Chondrocyte (in vitro differentiated cells): Measurements from ENCODE around the gene LPCAT1. TPM values are rescaled to one million over a fixed set of nuclear protein-coding genes. Genes with fewer than 3 reads are reported as not detected.

Experiments used
- DNase-seq: peaks from one replicate; pipeline ENCODE4 v3.0.0; 2021; ENCODE audit warnings: mixed read lengths, low spot score
- H3K27ac Mint-ChIP-seq: one replicate; pipeline ENCODE4 v1.8.0; 2021; ENCODE audit warnings: mild to moderate bottlenecking, moderate library complexity, mixed read lengths; ENCODE audit not compliant: unreplicated experiment
- H3K27me3 Mint-ChIP-seq: 2 replicates; pipeline ENCODE4 v1.8.0; 2021; ENCODE audit warnings: low read depth, mixed read lengths
- H3K36me3 Mint-ChIP-seq: 2 replicates; pipeline ENCODE4 v1.8.0; 2021; ENCODE audit warnings: low read depth, mixed read lengths
- H3K4me1 Mint-ChIP-seq: 2 replicates; pipeline ENCODE4 v1.8.0; 2021; ENCODE audit warnings: low read depth, mild to moderate bottlenecking, mixed read lengths
- H3K4me3 Mint-ChIP-seq: one replicate; pipeline ENCODE4 v1.8.0; 2021; ENCODE audit warnings: mild to moderate bottlenecking, moderate library complexity, mixed read lengths; ENCODE audit not compliant: unreplicated experiment
- H3K9me3 Mint-ChIP-seq: 2 replicates; pipeline ENCODE4 v1.8.0; 2021; ENCODE audit warnings: low read depth, mixed read lengths
- total RNA-seq: library from RNA; stranded (reverse); gene quantifications from 3 replicates; pipeline ENCODE4 v1.2.1, GENCODE V29; 2021
- TF ChIP-seq, protein P1 (sequence below): fragments of 200-600 bp; sonication (generic); IDR thresholded peaks from 2 replicates; pipeline ENCODE4 v1.5.0; 2021; ENCODE audit warnings: antibody characterized with exemption, mild to moderate bottlenecking, moderate library complexity

LPCAT1 gene
- total RNA-seq, 1 donor from 2014 or later: 49.4 TPM

DNA sequence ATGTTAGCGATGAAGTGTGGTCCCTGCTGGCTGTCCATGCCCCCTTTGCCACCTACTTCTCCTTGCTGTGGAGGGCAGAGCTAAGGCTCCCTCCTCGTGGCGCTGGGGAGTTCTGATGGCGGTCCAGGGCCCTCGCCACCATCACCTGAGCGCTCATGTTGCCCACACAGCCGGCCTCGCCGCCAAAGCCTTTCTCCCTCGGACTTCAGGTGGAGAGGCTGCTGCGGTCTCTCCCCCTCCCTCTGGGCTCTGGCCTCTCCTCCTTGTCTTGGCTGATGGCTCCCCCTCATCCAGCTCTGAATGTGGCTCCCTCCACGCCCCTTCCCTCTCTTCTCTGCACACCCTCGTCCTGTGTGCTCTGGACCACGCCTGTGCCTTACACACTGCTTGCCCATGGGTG is 14.5 kb upstream of the LPCAT1 start:
- Mint-ChIP-seq H3K36me3 (no peaks in the 10 kb centered on the region), H3K9me3 (no peaks in the 10 kb centered on the region), H3K4me3 (no peak overlapping the region), H3K4me1 (peaks cover 13% of the 10 kb centered on the region), H3K27ac (no peak overlapping the region), H3K27me3 (peaks cover 45% of the 10 kb centered on the region)
- TF ChIP-seq, protein P1, sequence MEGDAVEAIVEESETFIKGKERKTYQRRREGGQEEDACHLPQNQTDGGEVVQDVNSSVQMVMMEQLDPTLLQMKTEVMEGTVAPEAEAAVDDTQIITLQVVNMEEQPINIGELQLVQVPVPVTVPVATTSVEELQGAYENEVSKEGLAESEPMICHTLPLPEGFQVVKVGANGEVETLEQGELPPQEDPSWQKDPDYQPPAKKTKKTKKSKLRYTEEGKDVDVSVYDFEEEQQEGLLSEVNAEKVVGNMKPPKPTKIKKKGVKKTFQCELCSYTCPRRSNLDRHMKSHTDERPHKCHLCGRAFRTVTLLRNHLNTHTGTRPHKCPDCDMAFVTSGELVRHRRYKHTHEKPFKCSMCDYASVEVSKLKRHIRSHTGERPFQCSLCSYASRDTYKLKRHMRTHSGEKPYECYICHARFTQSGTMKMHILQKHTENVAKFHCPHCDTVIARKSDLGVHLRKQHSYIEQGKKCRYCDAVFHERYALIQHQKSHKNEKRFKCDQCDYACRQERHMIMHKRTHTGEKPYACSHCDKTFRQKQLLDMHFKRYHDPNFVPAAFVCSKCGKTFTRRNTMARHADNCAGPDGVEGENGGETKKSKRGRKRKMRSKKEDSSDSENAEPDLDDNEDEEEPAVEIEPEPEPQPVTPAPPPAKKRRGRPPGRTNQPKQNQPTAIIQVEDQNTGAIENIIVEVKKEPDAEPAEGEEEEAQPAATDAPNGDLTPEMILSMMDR: no peak
- DNase-seq: peak; percentile 71

DNA sequence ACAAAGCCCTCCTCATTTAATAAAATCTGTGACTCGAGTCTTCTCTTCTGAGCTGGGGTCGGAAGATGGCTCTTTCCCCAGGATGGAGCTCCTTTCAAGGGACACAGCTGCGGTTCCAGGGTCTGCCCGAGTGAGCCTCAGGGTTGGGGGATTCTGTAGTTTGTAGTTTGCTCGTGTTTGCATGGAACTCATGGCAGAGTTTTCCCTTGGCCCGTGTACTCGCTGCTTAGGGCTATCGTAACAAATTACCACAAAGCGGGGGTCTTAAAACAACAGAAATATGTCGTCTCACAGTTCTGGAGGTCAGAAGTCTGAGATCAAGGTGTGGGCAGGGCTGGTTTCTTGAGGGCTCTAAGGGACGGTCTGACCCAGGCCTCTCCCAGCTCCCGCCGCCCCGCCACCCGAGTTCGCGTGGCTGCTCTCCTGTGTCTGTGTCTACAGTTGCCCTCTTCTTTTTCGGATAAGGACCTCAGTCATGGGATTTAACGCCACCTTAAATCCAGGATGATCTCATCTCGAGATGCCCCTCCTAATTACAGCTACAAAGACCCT is 13.9 kb upstream of the LPCAT1 start:
- Mint-ChIP-seq H3K27ac (no peak overlapping the region), H3K27me3 (peaks cover 47% of the 10 kb centered on the region), H3K9me3 (no peaks in the 10 kb centered on the region), H3K4me1 (peaks cover 10% of the 10 kb centered on the region), H3K4me3 (no peak overlapping the region), H3K36me3 (no peaks in the 10 kb centered on the region)
- peak; percentile 44 for DNase-seq
- TF ChIP-seq, protein P1: no peak

DNA sequence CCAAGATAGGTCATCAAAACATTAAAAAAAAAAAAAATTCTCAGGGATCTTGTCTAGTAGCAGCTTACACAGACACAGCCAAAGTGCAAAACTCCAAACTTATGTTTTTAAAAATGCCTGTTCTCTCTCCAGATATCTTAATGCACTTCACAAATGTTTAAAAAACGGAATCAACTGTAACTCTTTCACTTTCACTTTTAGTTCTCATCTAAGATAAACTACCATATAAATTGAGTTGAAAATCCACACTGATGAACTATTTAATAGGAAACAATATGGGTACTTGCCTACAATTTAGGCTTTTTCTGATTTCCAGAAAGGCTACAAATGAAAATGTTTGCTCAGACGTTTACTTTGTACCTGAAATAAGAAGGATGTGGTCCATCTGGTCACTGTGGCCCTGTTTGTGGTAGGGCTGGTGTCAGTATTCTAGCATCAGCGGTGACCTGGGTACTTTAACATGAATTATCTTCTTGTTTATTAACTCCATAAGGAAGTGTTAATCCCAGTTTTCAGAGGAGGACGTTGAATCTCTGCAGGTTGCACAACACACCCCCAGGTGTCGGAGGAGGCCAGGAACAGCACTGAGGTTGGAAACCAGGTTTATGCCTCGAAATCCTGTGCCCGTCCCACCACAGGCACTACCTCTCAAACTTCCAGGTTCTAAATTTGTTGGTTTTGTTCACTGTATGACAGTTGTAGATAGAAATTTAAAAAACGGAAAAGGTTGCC is 13.3 kb upstream of the LPCAT1 start:
- Mint-ChIP-seq H3K4me3 (no peak overlapping the region), H3K36me3 (no peaks in the 10 kb centered on the region), H3K27me3 (peaks cover 52% of the 10 kb centered on the region), H3K27ac (peak overlapping the region; percentile 0), H3K4me1 (peaks cover 9% of the 10 kb centered on the region), H3K9me3 (no peaks in the 10 kb centered on the region)
- TF ChIP-seq, protein P1: no peak
- peak; percentile 11 for DNase-seq

DNA sequence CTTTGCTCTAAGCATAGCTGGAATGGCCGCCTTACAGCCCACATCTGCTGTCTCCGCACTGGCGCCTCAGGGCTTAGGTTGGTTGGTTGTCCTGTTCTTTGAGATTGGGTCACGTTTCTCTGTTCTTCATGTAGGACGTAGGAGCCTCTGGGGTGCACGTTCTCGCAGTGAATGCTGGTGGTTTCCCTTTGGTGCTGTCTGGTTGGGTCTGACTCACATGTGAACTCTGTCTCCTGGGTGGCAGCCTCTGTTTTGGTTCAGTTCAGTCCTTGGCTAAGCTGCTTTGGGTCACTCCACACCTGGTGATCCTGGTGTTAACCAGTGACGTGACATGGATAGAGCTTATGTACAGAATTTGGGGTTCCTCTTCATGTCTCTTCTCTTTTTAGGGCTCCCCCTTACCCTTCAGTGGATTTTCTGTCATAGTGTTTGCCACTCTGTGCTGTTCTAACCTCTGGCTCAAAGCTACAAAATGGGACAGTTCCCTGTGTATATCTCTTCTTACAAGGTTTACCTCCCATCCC is 12.6 kb upstream of the LPCAT1 start:
- no peak overlapping the region for H3K4me3 Mint-ChIP-seq
- no peaks in the 10 kb centered on the region for H3K36me3 Mint-ChIP-seq
- TF ChIP-seq, protein P1: no peak
- H3K27ac Mint-ChIP-seq: peak overlapping the region; percentile 0
- no peaks in the 10 kb centered on the region for H3K9me3 Mint-ChIP-seq
- peaks cover 9% of the 10 kb centered on the region for H3K4me1 Mint-ChIP-seq
- peaks cover 54% of the 10 kb centered on the region for H3K27me3 Mint-ChIP-seq
- peak; percentile 17 for DNase-seq

DNA sequence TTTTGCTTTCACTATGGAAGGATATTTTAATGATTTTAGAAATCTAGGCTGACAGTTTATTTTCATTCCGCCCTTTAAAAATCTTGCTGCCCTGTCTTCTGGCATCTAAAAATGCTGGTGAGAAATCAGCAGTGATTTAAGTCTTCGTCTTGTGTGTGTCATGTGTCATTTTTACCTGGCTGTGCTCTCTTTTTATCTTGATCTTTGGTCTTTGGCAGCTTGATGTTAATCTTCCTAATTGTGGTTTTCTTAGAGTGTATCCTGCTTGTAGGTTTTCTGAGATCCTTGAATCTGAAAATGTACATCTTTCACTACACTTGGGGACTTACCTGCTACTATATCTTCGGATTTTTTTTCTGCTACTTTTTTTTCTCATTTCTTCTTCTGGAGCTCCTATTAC is 11.9 kb upstream of the LPCAT1 start:
- H3K27me3 Mint-ChIP-seq: peaks cover 57% of the 10 kb centered on the region
- no peaks in the 10 kb centered on the region for H3K36me3 Mint-ChIP-seq
- no peak overlapping the region for H3K4me3 Mint-ChIP-seq
- no peak for DNase-seq
- H3K9me3 Mint-ChIP-seq: no peaks in the 10 kb centered on the region
- no peak overlapping the region for H3K27ac Mint-ChIP-seq
- TF ChIP-seq, protein P1: no peak
- peaks cover 9% of the 10 kb centered on the region for H3K4me1 Mint-ChIP-seq
